ENCODE results near the gene C4B.
"Not testable (repeated sequence)": the region's sequence is repeated elsewhere in the genome, so short reads cannot be mapped to it uniquely, and the experiment has no call there.

C4B gene

DNA sequence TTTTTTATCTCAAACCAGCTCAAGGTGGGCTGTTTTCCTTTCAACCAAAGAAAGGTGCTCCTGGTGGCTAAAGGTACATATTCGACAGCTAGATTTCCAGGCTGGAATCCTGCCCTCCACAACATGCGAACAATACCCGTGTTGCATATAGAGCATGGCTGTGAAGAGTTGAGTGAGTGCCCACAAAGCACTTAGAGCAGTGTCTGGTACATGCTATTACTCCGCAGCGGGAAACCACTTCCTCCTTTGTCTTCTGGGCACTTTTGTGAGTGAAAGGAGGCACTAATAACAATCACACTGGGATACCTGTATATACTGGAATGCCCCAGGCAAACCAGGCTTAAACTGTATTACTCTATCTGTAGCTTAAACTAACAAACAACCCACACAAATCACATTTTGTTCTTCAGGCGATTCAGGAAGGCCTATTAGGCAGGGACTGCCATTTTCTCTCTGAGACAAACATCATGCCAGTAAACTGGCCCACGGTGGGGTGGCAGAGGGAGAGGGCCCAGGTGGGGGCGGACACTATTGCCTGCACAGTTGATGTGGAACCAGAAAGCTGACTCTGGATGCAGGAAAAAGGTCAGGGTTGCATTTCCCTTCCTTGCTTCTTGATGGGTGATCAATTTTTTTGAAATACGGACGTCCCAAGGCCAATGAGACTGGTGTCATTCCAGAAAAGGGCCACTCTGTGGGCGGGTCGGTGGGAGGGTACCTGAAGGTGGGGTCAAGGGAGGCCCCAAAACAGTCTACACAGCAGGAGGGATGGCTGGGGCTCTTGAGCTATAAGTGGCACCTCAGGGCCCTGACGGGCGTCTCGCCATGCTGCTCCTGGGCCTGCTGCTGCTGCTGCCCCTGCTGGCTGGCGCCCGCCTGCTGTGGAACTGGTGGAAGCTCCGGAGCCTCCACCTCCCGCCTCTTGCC lies 23.3 kb downstream of the C4B start, which contains the start of gene CYP21A2:
CYP21A2 (plus strand) TSS at position 818 of the 927 bp plus-strand sequence; CDS start at position 826, 8 bp downstream.
- not testable (repeated sequence) for H3K27me3 ChIP-seq (ENCODE audit: control insufficient read depth in 1 of 2, insufficient read depth in 2 of 2, low read length in 2 of 2); H3K27ac ChIP-seq (ENCODE audit: low read length)

DNA sequence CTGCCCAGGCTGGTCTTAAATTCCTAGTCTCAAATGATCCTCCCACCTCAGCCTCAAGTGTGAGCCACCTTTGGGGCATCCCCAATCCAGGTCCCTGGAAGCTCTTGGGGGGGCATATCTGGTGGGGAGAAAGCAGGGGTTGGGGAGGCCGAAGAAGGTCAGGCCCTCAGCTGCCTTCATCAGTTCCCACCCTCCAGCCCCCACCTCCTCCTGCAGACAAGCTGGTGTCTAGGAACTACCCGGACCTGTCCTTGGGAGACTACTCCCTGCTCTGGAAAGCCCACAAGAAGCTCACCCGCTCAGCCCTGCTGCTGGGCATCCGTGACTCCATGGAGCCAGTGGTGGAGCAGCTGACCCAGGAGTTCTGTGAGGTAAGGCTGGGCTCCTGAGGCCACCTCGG lies 24.3 kb downstream of the C4B start:
- H3K9me3 ChIP-seq (ENCODE audit: control insufficient read depth in 2 of 2, low read length in 2 of 2); H3K4me1 ChIP-seq (ENCODE audit: control insufficient read depth, insufficient read depth, low read length); H3K36me3 ChIP-seq (ENCODE audit: control insufficient read depth in 2 of 2, insufficient read depth in 2 of 2, low read length in 2 of 2); H3K4me3 ChIP-seq (ENCODE audit: low read length in 2 of 2); H3K27me3 ChIP-seq (ENCODE audit: control insufficient read depth in 1 of 2, insufficient read depth in 2 of 2, low read length in 2 of 2); H3K27ac ChIP-seq (ENCODE audit: low read length); H3K9ac ChIP-seq (ENCODE audit: low read length in 2 of 2): not testable (repeated sequence)

More for the DNA sequence above, 23.3 kb downstream of the C4B start, which contains the start of gene CYP21A2:
- H3K9me3 ChIP-seq (ENCODE audit: control insufficient read depth in 2 of 2, low read length in 2 of 2); H3K36me3 ChIP-seq (ENCODE audit: control insufficient read depth in 2 of 2, insufficient read depth in 2 of 2, low read length in 2 of 2); H3K4me1 ChIP-seq (ENCODE audit: control insufficient read depth, insufficient read depth, low read length); H3K4me3 ChIP-seq (ENCODE audit: low read length in 2 of 2); H3K9ac ChIP-seq (ENCODE audit: low read length in 2 of 2): not testable (repeated sequence)

DNA sequence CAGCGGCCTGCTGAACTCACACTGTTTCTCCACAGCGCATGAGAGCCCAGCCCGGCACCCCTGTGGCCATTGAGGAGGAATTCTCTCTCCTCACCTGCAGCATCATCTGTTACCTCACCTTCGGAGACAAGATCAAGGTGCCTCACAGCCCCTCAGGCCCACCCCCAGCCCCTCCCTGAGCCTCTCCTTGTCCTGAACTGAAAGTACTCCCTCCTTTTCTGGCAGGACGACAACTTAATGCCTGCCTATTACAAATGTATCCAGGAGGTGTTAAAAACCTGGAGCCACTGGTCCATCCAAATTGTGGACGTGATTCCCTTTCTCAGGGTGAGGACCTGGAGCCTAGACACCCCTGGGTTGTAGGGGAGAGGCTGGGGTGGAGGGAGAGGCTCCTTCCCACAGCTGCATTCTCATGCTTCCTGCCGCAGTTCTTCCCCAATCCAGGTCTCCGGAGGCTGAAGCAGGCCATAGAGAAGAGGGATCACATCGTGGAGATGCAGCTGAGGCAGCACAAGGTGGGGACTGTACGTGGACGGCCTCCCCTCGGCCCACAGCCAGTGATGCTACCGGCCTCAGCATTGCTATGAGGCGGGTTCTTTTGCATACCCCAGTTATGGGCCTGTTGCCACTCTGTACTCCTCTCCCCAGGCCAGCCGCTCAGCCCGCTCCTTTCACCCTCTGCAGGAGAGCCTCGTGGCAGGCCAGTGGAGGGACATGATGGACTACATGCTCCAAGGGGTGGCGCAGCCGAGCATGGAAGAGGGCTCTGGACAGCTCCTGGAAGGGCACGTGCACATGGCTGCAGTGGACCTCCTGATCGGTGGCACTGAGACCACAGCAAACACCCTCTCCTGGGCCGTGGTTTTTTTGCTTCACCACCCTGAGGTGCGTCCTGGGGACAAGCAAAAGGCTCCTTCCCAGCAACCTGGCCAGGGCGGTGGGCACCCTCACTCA lies 25.0 kb downstream of the C4B start:
- H3K36me3 ChIP-seq (ENCODE audit: control insufficient read depth in 2 of 2, insufficient read depth in 2 of 2, low read length in 2 of 2); H3K4me3 ChIP-seq (ENCODE audit: low read length in 2 of 2); H3K9me3 ChIP-seq (ENCODE audit: control insufficient read depth in 2 of 2, low read length in 2 of 2); H3K27me3 ChIP-seq (ENCODE audit: control insufficient read depth in 1 of 2, insufficient read depth in 2 of 2, low read length in 2 of 2); H3K9ac ChIP-seq (ENCODE audit: low read length in 2 of 2); H3K4me1 ChIP-seq (ENCODE audit: control insufficient read depth, insufficient read depth, low read length); H3K27ac ChIP-seq (ENCODE audit: low read length): not testable (repeated sequence)

DNA sequence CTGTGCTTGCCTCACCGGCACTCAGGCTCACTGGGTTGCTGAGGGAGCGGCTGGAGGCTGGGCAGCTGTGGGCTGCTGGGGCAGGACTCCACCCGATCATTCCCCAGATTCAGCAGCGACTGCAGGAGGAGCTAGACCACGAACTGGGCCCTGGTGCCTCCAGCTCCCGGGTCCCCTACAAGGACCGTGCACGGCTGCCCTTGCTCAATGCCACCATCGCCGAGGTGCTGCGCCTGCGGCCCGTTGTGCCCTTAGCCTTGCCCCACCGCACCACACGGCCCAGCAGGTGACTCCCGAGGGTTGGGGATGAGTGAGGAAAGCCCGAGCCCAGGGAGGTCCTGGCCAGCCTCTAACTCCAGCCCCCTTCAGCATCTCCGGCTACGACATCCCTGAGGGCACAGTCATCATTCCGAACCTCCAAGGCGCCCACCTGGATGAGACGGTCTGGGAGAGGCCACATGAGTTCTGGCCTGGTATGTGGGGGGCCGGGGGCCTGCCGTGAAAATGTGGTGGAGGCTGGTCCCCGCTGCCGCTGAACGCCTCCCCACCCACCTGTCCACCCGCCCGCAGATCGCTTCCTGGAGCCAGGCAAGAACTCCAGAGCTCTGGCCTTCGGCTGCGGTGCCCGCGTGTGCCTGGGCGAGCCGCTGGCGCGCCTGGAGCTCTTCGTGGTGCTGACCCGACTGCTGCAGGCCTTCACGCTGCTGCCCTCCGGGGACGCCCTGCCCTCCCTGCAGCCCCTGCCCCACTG lies 25.9 kb downstream of the C4B start:
- not testable (repeated sequence) for H3K9ac ChIP-seq (ENCODE audit: low read length in 2 of 2); H3K4me1 ChIP-seq (ENCODE audit: control insufficient read depth, insufficient read depth, low read length); H3K9me3 ChIP-seq (ENCODE audit: control insufficient read depth in 2 of 2, low read length in 2 of 2); H3K36me3 ChIP-seq (ENCODE audit: control insufficient read depth in 2 of 2, insufficient read depth in 2 of 2, low read length in 2 of 2); H3K27ac ChIP-seq (ENCODE audit: low read length); H3K27me3 ChIP-seq (ENCODE audit: control insufficient read depth in 1 of 2, insufficient read depth in 2 of 2, low read length in 2 of 2); H3K4me3 ChIP-seq (ENCODE audit: low read length in 2 of 2)

DNA sequence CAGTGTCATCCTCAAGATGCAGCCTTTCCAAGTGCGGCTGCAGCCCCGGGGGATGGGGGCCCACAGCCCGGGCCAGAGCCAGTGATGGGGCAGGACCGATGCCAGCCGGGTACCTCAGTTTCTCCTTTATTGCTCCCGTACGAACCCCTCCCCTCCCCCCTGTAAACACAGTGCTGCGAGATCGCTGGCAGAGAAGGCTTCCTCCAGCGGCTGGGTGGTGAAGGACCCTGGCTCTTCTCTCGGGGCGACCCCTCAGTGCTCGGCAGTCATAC lies 26.4 kb downstream of the C4B start:
- not testable (repeated sequence) for H3K36me3 ChIP-seq (ENCODE audit: control insufficient read depth in 2 of 2, insufficient read depth in 2 of 2, low read length in 2 of 2); H3K27me3 ChIP-seq (ENCODE audit: control insufficient read depth in 1 of 2, insufficient read depth in 2 of 2, low read length in 2 of 2); H3K9me3 ChIP-seq (ENCODE audit: control insufficient read depth in 2 of 2, low read length in 2 of 2); H3K4me3 ChIP-seq (ENCODE audit: low read length in 2 of 2); H3K9ac ChIP-seq (ENCODE audit: low read length in 2 of 2); H3K27ac ChIP-seq (ENCODE audit: low read length); H3K4me1 ChIP-seq (ENCODE audit: control insufficient read depth, insufficient read depth, low read length)

DNA sequence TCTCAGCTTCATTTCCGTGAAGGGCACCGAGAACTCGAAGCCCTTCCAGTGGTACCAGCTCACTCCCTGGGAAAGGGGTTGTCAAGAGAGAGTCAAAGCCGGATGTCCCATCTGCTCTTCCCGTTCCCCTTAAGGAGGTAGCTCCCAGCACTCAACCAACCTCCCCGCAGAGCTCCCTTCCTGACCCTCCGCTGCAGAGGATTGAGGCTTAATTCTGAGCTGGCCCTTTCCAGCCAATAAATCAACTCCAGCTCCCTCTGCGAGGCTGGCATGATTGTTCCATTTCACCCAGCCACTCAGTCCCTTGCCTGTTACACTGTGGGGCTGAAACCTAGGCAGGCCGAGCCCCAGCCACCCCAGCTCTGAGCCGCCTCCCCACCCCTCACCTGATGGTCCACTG lies 26.8 kb downstream of the C4B start:
- not testable (repeated sequence) for H3K9me3 ChIP-seq (ENCODE audit: control insufficient read depth in 2 of 2, low read length in 2 of 2); H3K4me1 ChIP-seq (ENCODE audit: control insufficient read depth, insufficient read depth, low read length)

DNA sequence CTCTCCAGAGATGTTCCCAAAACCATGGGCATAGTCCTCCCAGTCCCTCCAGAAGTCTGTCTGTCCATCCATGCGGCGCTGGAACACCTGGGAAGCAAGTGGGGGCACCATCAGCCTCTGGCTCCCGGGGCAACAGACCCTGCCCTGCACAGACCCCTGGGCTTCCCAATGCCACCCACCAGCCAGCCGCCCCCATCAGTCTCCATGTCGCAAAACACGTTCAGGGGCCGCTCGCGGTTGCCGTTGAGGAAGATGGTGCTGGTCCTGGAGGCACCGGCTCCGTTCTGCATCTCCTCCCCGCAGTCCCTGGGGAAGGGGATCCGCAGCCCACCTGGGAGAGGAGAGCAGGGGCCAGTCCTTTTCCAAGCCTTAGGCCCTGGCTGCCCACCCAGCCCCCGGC lies 27.7 kb downstream of the C4B start:
- not testable (repeated sequence) for H3K4me3 ChIP-seq (ENCODE audit: low read length in 2 of 2); H3K27ac ChIP-seq (ENCODE audit: low read length); H3K9me3 ChIP-seq (ENCODE audit: control insufficient read depth in 2 of 2, low read length in 2 of 2); H3K27me3 ChIP-seq (ENCODE audit: control insufficient read depth in 1 of 2, insufficient read depth in 2 of 2, low read length in 2 of 2); H3K36me3 ChIP-seq (ENCODE audit: control insufficient read depth in 2 of 2, insufficient read depth in 2 of 2, low read length in 2 of 2); H3K9ac ChIP-seq (ENCODE audit: low read length in 2 of 2)
- peaks cover 12% of the 10 kb centered on the region for H3K4me1 ChIP-seq (ENCODE audit: control insufficient read depth, insufficient read depth, low read length)

More for the DNA sequence above, 26.8 kb downstream of the C4B start:
- not testable (repeated sequence) for H3K27me3 ChIP-seq (ENCODE audit: control insufficient read depth in 1 of 2, insufficient read depth in 2 of 2, low read length in 2 of 2); H3K36me3 ChIP-seq (ENCODE audit: control insufficient read depth in 2 of 2, insufficient read depth in 2 of 2, low read length in 2 of 2); H3K27ac ChIP-seq (ENCODE audit: low read length); H3K9ac ChIP-seq (ENCODE audit: low read length in 2 of 2); H3K4me3 ChIP-seq (ENCODE audit: low read length in 2 of 2)

DNA sequence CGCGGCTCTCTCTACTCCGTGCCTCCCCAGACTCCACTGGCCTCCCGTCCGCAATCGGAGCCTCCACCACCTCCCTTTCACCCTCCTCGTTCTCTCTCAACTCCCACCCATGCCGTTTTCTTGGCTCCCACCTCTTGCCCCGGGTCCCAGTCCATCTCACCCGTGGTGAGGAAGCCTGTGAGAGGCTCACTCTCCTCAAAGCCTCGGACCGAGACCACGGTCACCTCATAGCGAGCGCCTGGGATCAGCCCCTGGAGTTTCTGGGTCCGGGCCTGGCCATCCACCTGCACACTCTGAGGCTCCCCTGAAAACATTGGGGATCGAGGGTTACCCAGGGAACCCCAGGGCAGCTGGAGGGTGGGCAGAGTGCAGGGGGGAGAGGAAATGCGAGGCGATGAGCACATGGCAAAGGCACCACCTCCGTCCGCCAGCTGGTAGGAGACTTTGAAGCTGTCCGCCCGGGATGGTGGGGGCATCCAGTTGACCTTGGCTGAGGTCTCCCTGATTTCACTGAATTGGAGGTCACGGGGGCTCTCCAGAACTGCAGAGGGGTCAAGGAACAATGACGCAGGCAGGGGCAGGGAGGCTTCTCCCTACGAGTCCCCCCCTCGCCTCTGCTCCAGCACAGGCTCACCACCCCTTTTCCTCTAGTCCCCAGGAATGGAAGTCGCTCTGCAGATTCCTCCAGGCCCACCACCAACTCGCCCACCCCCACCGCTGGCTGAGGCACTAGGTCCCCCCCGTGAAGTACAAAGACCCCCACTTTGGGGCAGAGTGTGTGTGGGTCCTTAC lies 29.2 kb downstream of the C4B start:
- H3K4me1 ChIP-seq (ENCODE audit: control insufficient read depth, insufficient read depth, low read length): peaks cover 27% of the 10 kb centered on the region
- H3K4me3 ChIP-seq (ENCODE audit: low read length in 2 of 2); H3K27me3 ChIP-seq (ENCODE audit: control insufficient read depth in 1 of 2, insufficient read depth in 2 of 2, low read length in 2 of 2); H3K36me3 ChIP-seq (ENCODE audit: control insufficient read depth in 2 of 2, insufficient read depth in 2 of 2, low read length in 2 of 2); H3K27ac ChIP-seq (ENCODE audit: low read length); H3K9ac ChIP-seq (ENCODE audit: low read length in 2 of 2); H3K9me3 ChIP-seq (ENCODE audit: control insufficient read depth in 2 of 2, low read length in 2 of 2): not testable (repeated sequence)

DNA sequence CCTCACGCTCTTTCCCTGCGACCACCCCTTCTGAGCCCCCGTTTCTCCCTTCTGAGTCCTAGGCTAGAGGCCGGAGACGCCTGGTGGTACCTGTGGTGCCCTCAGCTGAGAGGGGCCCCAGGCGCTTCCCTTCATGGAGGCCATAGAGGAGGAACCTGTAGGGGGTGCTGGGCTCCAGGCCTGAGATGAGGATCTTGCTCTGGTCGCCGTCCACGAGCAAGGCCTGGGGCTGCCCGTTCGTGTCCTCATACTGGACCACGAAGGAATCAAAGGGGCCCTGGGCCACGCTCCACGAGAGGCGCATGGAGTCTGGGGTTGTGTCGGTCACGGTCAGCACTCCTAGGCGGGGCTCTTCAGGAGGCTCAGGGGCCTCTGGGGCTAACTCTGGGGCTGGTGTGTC lies 30.3 kb downstream of the C4B start:
- H3K4me1 ChIP-seq (ENCODE audit: control insufficient read depth, insufficient read depth, low read length): peaks cover 27% of the 10 kb centered on the region
- not testable (repeated sequence) for H3K9me3 ChIP-seq (ENCODE audit: control insufficient read depth in 2 of 2, low read length in 2 of 2); H3K9ac ChIP-seq (ENCODE audit: low read length in 2 of 2); H3K4me3 ChIP-seq (ENCODE audit: low read length in 2 of 2); H3K36me3 ChIP-seq (ENCODE audit: control insufficient read depth in 2 of 2, insufficient read depth in 2 of 2, low read length in 2 of 2); H3K27ac ChIP-seq (ENCODE audit: low read length); H3K27me3 ChIP-seq (ENCODE audit: control insufficient read depth in 1 of 2, insufficient read depth in 2 of 2, low read length in 2 of 2)

DNA sequence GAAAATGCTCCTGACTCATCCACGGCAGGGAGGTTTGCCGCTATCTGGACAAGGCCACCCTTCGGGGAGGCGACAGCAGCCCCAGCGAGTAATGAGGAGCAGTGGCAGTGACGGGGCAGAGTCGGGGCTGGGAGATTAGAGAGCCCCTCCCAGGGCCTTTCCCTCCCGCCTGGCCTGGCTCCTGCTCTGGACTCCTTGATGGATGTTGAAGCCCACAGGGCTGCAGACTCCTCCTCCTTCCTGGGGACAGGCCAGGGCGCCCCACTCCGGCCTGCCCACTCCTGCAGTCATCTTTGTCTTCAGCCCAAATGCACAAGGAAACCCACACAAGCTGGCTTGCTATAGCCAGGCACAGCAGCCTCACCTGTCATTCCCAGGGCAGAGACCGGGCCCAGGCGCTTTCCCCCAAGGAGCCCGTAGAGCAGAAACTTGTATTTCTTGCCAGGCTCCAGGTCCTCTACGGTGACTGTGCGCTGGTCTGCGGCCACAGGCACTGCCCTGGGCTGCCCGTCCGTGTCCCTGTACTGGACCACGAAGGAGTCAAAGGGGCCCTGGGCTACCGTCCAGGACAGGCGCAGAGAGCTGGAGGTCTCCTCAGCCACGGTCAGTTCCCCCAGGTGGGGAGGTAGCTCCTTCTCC lies 31.3 kb downstream of the C4B start:
- H3K27me3 ChIP-seq (ENCODE audit: control insufficient read depth in 1 of 2, insufficient read depth in 2 of 2, low read length in 2 of 2): no peaks in the 10 kb centered on the region
- H3K9ac ChIP-seq (ENCODE audit: low read length in 2 of 2): no peak overlapping the region
- no peaks in the 10 kb centered on the region for H3K9me3 ChIP-seq (ENCODE audit: control insufficient read depth in 2 of 2, low read length in 2 of 2)
- no peak overlapping the region for H3K4me3 ChIP-seq (ENCODE audit: low read length in 2 of 2)
- peaks cover 2 to 4% of the 10 kb centered on the region in 2 donors for H3K36me3 ChIP-seq (ENCODE audit: control insufficient read depth in 2 of 2, insufficient read depth in 2 of 2, low read length in 2 of 2)
- no peak overlapping the region for H3K27ac ChIP-seq (ENCODE audit: low read length)
- peaks cover 27% of the 10 kb centered on the region for H3K4me1 ChIP-seq (ENCODE audit: control insufficient read depth, insufficient read depth, low read length)

Measured in stomach smooth muscle (tissue), 2 donors.